ENCODE results near the gene MALAT1. TPM values are rescaled to one million over a fixed set of nuclear protein-coding genes. Genes with fewer than 3 reads are reported as not detected.
"Not testable (repeated sequence)": the region's sequence is repeated elsewhere in the genome, so short reads cannot be mapped to it uniquely, and the experiment has no call there.

The MALAT1 gene
- total and polyA plus RNA-seq, 9 donors = 396 to 13,132 (median 8,248) TPM

GRCh38 chr11:65516135-65516968, 17.5 kb downstream of the MALAT1 start:
- no peaks in the 10 kb centered on the region for H3K9me3 ChIP-seq
- intact Hi-C loops (cut with DNase I) = no loop called here
- H3K36me3 ChIP-seq = no peaks in the 10 kb centered on the region
- no peak for DNase-seq
- no peak overlapping the region for H3K27ac ChIP-seq
- H3K27me3 ChIP-seq = no peaks in the 10 kb centered on the region
- no peaks in the 10 kb centered on the region for H3K4me1 ChIP-seq (ENCODE audit: insufficient read depth)
- no peak overlapping the region for H3K4me3 ChIP-seq
- 53 to 63% (median 54%) methylated on average over 5 of the region's 5 CpGs for WGBS, 3 donors
- TF ChIP-seq CTCF (IDR thresholded peaks at IDR 0.05) (no peak), POLR2A (IDR thresholded peaks at IDR 0.05) (no peak), EP300 (IDR thresholded peaks at IDR 0.05) (no peak)

- DNase-seq = not testable (repeated sequence)
These were observed 20.2 kb downstream of the MALAT1 start for GRCh38 chr11:65518941-65519549.

GRCh38 chr11:65521777-65522521, 23.1 kb downstream of the MALAT1 start:
- H3K9me3 ChIP-seq; H3K4me3 ChIP-seq; H3K36me3 ChIP-seq; H3K27me3 ChIP-seq; intact Hi-C loops (cut with DNase I): not testable (repeated sequence)
- Histone ChIP-seq H3K4me1 (ENCODE audit: insufficient read depth) (peaks cover 12% of the 10 kb centered on the region), H3K27ac (peak overlapping the region in 1 of 2 donors; percentile 47)
- WGBS, 3 donors = 64 to 70% (median 67%) methylated on average over 20 of the region's 20 CpGs
- peak in 1 of 5 donors; percentile 58 for DNase-seq

More at GRCh38 chr11:65518941-65519549, 20.2 kb downstream of the MALAT1 start:
- WGBS, 3 donors = 93 to 97% (median 94%) methylated on average over 8 of the region's 8 CpGs
- H3K36me3 ChIP-seq; H3K9me3 ChIP-seq; H3K27me3 ChIP-seq; H3K27ac ChIP-seq; H3K4me1 ChIP-seq (ENCODE audit: insufficient read depth); intact Hi-C loops (cut with DNase I); H3K4me3 ChIP-seq: not testable (repeated sequence)

GRCh38 chr11:65522718-65523630, 24.1 kb downstream of the MALAT1 start:
- DNase-seq = peak in 1 of 5 donors; percentile 35
- H3K27ac ChIP-seq = peak overlapping the region; percentile 49 to 50
- peaks cover 12% of the 10 kb centered on the region for H3K4me1 ChIP-seq (ENCODE audit: insufficient read depth)
- H3K9me3 ChIP-seq; H3K36me3 ChIP-seq; H3K4me3 ChIP-seq; H3K27me3 ChIP-seq; intact Hi-C loops (cut with DNase I): not testable (repeated sequence)
- 28 to 38% (median 29%) methylated on average over 18 of the region's 18 CpGs for WGBS, 3 donors

GRCh38 chr11:65523631-65523968, 24.8 kb downstream of the MALAT1 start:
- Histone ChIP-seq H3K4me1 (ENCODE audit: insufficient read depth) (peaks cover 12% of the 10 kb centered on the region), H3K27ac (peak overlapping the region; percentile 49 to 50)
- H3K4me3 ChIP-seq; H3K36me3 ChIP-seq; intact Hi-C loops (cut with DNase I); H3K9me3 ChIP-seq; H3K27me3 ChIP-seq: not testable (repeated sequence)
- peak in 1 of 5 donors; percentile 42 for DNase-seq
- whole genome bisulfite sequencing, 3 donors = 81 to 87% (median 87%) methylated on average over 7 of the region's 7 CpGs
